NCI-H1417 treated with DMSO at 0.1 percent for 48 hours (cell line): ENCODE data around the gene LHX4.

ENCODE experiments used
- DNase-seq: peaks from one replicate; lab custom pipeline; 2025; lab: John Stamatoyannopoulos, UW

Gene LHX4

DNA sequence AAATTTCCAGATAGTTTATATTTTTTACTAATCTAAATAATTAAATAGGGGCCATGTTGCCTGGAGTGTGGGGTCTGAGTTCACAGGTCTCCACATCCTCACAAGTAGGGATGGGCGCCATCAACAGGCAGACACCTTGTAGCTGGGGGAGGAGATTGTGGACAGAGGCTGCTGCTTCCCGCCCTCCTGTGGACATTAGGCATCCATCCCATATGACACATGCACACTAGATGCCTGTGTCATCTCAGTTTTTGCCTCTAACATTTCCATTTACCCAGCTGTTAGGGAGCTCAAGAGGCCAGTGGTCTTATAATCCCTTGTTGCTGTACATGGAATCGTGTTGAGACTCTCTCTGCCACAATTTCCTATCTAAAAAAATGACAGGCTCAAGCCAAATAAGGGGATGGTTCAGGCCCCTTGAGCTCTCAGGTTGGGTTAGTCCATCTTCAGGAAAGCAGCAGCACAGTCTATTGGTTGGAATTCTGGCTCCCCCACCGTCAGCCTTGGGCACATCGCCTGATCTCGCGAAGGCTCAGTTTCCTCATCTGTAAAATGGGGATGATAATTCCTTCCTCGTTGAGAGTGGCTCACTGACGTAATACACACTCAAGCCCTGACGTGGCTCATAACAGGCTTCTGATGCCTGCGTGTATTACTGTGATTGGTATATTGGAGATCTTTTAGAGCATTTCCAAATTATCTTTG, 13.6 kb downstream of the LHX4 start:
- DNase-seq = no peak

DNA sequence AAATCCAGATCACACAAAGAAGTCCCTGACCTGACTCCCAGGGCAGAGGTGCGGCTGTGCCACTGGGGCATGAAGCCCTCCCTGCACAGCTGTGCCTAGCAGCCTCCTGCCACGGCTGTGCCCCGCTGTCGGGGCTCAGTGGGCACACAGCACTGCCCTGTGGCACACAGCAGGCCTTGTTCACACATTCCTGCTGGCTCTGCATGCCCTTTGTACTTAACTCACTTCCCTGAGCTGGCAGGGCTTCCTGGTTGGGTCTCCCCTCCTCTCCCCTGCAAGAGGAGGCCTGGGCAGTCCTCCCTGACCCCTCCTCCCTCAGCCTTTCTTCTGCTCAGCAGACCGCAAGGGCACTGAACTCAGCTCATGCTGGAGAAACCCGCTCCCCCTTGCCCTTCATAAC, 14.8 kb downstream of the LHX4 start:
- no peak for DNase-seq

DNA sequence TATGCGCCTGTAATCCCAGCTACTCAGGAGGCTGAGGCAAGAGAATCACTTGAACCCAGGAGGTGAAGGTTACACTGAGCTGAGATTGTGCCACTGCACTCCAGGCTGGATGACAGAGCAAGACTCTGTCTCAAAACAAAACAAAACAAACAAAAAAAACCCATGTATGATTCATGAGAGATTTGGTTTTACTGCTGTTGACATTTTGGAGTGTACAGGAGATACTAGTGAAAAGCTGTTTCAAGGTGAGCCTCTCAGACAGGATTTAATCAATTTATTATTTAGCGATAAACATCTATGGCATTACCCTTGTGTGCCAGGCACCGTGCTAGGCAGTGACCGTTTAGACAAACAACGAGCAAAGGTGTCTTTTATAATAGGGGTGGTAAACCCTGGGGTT, 16.5 kb downstream of the LHX4 start:
- no peak for DNase-seq

DNA sequence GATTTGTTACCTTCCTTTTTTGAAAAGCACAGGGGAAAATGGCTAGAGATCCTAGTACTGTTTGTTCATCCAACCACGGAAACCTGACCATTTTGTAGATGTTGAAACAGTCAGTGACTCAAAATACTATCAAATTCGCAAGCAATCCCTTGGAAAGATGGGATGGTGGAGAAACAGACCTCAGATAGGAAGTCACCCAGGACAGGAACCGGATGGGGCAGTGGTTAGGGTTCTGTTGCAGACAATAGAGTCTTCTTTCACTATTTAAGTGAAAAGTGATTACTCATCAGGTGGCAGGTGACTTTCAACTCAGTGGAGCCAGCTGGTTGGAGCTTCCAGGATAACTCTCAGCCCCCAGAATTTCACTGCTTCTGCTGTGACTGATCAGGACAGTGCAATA, 17.0 kb downstream of the LHX4 start:
- no peak for DNase-seq

DNA sequence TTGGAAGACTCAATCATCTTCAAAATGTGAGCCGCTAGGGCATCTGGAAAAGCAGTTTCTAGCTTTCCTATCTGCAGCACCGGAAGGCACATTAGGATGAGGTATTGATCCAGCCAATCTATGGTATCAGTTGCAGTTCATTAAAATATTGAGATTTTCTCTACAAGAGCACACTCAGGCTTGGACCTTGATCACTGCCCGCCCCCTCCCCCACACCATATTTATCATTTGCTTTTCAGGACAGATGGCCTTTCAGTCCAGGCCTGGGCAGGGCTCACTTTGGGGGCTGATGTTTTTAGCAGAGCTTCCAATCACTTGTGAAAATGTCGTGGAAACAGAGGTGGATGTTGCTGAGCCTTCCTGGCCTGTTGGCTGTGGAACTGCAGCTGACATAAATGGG, 17.5 kb downstream of the LHX4 start:
- DNase-seq = no peak

DNA sequence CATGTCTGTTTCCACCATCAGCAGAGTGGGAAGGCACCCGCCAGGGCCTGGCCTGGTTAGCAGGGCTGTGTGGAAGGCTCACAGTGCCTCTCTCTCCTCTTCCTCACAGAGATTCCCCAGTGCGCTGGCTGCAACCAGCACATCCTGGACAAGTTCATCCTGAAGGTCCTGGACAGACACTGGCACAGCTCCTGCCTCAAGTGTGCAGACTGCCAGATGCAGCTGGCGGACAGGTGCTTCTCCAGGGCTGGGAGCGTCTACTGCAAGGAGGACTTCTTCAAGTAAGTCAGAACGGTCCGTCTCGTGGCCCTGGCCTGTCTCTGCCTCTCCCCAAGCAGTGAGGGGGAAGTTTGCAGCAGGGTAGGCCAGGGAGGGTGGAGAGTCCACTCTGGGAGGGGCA, 18.1 kb downstream of the LHX4 start:
- no peak for DNase-seq

DNA sequence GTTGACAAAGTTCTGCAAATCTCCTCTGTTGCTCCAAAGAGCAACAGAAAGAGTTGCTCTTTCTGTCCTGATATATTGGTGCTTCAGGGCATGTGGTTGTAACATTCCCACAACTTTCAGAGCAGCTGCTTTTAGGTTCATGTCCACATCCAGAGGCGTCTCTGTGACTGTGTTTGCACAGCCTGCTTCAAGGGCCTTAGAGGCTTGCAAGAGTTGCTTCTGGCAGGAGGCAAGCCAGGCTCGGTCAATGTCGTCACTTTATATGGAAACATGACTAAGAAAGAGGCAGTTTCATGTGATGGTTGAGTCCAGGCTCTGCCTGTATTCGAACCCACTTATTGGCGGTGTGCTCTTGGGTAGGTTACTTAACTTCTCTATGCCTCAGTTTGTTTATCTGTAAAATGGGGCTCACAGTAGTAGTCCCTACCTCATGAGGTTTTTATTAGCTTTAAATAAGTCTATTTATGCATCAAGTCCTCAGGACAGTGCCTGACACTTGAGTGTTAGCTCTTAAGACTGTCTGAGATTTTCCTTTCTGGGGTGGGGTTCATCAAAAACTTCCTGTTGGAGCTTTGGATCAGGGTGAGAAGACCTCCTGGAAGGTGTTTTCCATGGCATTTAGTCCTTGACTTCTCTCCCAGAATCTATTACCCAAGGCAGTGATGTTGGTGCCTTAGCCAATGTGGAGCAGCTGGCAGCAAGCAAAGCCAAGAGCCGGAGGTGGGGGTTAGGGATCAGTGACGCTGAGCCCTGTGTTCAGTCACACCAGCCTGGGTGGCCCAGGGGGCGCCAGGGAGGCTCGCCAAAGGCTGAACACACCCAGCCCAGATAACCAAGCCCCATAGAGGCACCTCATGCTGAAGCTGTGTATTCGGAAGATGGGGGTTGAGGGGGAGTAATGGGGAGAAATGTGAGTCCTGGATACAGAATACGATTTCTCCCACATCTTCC, 18.9 kb downstream of the LHX4 start:
- DNase-seq = no peak

DNA sequence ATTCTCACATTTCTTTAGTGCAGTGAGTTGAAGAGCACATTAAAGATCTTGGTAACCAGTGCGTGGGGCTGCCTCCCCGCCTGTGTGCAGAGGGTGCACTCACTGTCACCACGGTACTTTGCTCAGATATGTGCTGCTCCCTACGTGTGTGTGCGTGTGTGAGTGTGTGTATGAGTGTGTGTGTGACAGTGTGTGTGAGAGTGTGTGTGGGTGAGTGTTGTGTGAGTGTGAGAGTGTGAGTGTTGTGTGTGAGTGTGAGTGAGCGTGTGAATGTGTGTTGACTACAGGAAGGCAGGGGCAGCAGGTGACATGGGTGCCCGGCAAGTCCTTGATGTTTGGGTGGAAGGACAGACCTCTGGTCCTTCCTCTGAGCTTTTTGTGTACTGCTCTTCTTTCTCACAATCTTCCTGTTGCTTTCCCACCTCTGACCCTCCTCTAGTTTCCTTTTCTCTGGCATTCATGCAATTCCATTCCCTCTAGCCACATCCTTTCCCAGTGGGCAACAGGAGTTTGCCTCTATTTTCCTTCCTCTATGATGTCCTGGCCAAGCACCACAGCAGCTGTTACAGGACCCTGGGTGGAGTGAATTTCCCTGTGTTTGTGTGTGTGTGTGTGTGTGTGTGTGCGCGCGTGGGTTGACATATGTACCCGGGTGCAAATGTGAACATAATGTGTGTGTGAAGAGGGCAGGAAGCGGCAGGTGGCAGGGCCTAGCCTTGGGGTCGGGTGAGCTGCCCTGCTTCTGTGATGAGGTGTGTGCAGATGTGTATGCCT, 19.8 kb downstream of the LHX4 start:
- DNase-seq = no peak

DNA sequence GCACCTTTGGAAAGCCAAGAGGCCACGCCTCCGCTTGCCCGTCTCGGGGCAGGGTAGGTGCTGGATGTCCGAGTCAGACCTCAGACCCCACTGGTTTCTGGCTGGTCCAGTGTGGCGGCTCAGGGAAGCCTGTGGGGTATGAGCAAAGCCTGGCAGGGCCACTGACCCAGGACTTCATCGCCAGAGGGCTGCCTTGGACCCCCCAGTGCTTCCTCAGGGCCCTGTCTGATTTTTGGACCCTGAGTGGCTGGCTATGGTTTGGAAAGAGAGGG, 20.4 kb downstream of the LHX4 start:
- DNase-seq = no peak

DNA sequence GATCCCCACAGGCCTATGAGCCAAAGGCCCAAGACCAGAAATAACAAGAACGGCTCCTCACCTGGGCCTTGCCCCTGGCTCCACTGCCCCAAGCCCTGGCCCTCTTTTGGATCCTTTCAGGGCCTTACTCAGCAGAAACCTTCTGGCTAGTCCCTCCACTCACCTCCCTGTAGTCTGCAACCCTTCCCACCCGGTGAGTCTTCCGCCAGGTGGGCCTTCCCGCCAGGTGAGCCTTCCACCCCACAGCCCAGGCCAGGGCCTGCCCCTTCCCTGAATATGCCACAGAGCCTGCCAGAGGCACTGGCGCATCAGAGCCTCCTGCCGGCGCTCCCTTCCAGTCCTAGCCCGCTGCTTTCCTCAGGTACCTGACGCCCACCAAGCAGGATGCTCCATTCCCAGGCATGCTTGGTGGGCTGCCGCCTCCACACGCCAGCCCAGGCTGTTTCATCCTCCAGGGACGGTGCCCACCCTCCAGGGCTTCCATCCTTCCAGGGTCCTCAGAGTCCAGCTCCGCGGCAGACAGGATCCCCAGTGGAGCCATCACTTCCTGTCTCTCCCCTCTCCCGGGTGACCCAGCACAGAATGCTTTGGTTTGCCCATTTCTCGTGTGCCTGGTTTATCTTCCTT, 20.9 kb downstream of the LHX4 start:
- DNase-seq = no peak

DNA sequence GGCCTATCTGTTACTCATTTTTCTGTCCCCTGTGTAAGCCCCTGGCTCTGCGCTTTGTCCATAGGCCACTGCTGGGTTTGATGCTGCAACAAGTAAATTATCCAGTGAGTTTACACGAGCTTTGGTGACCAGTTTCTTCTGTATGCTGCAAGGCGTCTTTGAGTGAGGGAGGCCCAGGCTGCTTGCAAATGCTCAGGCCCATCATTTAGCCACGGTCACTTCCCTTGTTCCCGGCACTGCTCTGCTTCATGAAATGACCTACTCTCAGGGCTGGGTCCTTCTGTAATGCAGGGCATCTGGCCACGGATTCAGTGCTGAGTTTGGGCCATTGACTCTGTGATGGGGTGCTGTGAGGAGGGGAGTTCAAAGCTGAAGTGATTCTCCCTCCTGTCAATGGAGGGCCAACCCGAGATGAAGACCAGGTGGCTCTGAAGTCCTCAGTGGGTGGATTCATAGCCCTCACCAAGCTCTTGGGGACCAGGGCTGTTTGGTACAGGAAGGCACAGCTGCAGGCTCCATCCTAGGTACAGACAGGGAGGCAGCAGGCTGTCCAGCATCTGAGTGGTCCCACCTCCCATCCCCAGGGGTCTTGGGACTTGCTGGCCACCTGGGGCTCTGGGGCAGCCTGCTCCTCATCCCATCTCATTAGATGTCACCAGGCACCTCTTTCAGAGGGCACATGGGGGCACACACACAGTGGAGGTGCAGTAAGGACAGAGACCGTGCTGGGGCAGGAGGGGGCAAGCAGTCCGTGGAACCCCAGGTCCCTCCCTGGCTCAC, 21.7 kb downstream of the LHX4 start:
- DNase-seq = no peak

DNA sequence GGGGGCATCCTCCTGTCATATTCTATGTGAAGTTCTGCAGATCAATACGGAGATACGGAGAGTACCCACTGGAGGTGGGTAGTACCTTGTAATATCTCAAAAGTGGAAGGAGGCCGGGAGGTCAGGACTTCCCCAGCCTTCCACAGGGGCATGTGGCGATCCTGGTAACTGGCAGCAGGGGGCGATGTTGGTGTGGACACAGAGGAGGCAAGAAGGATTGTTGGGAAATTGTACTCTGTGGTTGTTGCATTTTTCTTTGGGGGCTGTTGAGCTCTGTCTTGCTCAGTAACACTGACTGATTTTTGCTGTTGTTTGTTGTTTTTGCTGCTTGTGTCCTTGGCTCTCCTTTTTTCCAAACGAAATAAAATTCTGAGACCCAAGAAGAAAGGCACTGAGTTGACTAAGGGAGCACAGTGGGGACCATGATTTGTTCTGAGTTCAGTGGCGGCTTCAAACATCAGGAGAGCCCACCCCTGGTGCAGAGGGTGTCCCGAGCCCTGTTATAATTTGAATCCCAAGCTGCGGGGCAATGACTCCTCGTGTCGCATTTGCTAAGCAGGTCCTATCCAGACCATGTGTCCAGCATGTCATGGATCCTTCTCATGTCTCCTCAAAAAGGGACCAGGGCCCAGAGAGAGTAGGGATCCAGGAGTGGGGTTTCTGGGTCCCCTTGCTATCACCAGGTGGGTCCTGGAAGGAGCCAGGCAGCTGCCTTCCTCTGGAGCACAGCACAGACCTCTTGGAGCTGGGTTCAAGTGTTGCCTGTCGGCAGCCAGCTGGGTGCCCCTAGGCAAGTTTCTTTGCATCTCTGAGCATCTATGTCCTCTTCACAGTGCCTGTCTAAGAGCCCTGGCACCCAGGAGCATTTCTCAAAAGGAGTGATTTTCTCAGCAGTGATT, 22.8 kb downstream of the LHX4 start:
- no peak for DNase-seq

DNA sequence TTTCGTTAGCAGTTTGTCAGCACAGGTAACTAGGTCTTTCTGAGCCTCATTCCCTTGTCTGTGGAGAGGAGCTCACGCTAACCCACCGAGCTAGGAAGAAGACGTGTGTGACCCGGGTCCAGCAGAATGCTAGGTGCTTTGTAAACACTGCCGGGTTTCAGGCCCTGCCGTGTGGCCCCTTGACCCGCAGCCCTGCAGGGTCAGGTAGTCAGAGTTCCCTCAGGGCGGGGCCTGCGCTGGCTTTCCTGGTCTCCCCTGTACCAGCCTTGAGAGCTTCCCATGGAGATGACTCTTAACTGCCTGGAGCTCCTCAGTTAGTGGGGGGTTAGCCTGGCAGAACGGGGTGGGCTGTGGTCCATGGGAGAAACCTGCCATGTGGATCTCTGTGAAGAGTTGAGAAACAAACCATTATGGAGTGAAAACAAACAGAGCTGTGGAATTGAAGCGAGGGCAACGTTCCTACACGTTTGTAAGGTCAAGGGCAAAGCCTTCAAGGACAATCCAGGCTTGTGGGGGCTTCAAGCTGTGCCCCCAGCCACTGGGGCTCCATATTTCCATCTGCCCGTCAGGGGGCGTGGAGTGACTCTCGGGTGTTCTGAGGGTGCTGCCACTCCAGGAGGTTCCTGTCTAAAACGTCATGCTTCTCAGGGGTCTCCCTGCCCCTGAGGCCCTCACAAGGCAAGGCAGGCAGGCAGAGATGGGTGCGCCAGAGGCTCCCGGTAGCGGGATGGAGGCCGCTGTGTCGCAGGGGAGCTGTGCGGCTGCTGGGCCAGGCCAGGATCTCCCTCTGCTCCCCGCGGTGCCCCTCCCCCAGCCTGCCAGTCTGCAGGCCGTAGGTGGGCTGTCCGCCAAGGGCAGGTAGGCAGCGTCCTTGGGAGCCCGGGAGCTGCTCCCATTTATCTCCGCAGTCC, 23.8 kb downstream of the LHX4 start:
- DNase-seq = no peak

DNA sequence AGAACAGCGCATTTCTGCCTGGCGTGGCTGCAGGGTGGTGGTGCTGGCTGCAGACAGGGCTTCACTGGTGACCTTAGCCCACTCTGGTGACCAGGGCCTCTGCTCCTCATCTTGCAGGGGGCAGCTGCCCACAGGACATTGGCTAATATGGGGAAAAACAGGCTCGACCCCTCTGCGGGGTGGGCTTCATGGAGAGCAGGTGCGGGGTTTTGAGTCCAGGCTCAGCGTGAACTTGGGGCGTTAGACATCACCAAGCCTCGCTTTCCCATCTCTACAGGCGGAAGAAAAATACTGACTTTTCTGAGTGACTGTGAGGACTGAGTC, 24.4 kb downstream of the LHX4 start:
- no peak for DNase-seq

DNA sequence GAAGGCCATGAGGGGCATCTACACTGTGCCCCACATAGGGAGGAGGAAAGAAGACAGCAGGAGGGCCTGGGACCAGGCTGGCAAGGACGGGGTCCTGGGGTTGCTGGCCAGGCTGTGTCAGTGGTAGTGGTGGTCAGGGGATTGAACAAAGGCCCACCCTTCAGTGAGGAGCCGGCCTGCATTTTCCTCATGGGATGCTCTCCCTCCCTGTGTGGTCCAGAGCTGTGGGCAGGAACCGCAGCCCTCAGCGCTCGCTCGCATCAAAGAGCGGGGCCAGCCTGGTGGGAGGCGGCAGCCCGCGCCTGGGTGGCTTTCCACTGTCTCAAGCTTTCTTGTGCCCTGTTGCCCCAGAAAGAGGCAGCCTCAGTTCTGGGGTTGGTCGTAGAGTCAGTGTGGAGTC, 24.8 kb downstream of the LHX4 start:
- no peak for DNase-seq

DNA sequence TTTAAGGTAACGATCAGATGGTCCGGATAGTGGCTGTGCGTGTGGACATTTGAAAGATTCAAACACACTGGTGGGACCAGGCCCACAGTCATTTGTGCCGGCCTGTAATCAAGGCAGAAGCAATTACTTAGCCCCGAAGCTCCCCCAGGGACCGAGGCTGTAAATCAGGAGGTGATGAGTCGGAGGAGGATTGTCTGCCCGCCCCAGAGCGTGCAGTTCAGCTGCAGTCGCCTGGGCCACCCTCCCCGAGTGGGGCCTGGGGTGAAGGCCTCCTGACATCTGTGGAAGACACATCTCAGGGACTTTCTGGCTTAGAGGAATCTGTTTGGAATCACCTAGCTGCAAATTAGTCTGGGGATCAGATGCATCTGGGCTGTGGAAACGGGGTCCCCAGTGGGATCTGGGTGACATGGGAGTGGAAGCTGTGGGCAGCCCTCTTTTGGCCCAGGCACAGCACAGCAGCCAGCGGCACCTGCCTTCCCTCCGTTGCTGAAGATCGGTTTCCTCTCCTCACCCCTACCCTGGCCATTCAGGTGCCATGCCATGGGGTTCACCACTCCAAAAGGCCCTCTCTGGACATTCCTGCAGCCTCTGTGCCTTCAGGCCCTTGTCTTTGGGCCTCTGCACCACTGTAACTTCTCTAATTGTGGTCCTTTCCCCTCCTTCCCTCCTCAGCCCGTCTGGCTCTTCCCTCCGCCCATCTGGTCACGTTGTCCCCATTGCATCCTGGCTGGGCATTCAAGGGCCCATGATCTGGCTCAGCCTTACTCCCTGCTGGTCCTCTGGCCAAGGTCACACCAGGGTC, 25.7 kb downstream of the LHX4 start:
- DNase-seq = no peak

DNA sequence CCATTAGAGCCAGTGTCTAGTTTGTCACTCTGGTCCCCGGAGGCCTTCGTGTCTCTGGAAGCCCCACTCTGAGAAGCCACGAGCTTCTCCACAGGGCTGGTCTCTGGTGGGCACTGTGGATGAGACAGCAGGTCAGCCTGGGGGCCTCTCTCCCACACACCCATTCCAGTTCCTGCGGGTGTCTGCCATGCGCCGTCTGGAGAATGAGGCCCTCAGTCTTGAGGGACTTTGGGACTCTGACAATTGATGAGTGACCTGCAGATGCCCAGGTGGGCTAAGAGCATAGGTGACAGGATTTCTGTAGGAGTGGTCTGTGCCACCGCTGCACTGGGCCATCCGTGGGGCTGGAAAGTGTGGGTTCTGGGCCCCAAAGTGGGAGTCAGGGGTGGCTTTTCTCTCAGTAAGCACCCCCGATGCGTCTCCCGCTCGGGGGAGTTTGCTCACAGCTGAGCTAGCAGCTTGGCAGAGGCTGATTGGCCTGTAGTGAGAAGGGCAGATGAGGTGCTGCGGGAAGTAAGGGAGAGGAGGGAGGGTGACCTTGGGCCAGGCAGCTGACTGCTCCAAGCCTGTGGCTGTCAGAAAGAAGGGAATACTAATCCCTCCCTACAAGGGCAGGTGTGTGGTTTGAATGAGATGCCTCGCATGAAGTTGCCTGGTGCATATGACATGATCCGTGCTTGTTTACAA, 26.4 kb downstream of the LHX4 start:
- no peak for DNase-seq

DNA sequence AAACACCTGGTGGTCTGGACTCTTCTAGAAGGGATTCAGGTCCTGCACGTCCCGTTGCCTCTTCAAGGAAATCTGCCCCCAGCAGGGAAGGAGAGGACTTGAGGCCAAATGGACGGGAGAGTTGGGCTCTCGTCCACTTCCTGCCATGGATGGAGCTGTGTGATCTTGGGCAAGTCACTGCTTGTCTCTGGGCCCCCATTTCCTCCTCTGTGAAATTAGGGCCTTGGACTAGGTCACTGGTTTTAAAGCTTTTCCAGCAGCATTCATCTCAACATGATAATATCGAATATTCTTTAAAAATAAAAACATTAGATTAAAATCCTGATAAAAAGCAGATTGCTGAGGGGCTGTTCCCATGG, 26.9 kb downstream of the LHX4 start:
- DNase-seq = no peak
